PFSK-1 (cell line): ENCODE data around the gene KCTD16.

Source experiments
- FOXP2 ChIP-seq: optimal IDR thresholded peaks from 2 replicates; pipeline ENCODE3; 2011; ENCODE audit warnings: borderline replicate concordance, control low read depth, inconsistent platforms; ENCODE audit not compliant: insufficient read depth; ENCODE audit errors: extremely low read length, extremely low read depth
- POLR2AphosphoS5 ChIP-seq: IDR thresholded peaks from 2 replicates; pipeline ENCODE4 v1.6.1; 2012; ENCODE audit warnings: low read depth, mild to moderate bottlenecking, control low read depth, low read length, moderate library complexity
- SIN3A ChIP-seq: IDR thresholded peaks from 2 replicates; pipeline ENCODE4 v1.6.1; 2012; ENCODE audit warnings: mild to moderate bottlenecking, low read length, moderate library complexity, borderline replicate concordance; ENCODE audit not compliant: insufficient read depth
- TAF1 ChIP-seq: IDR thresholded peaks from 2 replicates; pipeline ENCODE4 v1.6.1; 2012; ENCODE audit warnings: low read length, control low read depth, borderline replicate concordance; ENCODE audit not compliant: insufficient read depth
- TF ChIP-seq, protein P1 (sequence below), 2 experiments: IDR thresholded peaks; 2 replicates each; pipeline versions ENCODE4 v1.6.1 to v1.8.0; 2011 to 2012; ENCODE audit warnings: low read depth in 2 of 2, low read length in 2 of 2, control low read depth in 1 of 2, inconsistent platforms in 1 of 2, mild to moderate bottlenecking in 1 of 2, moderate library complexity in 1 of 2; ENCODE audit not compliant: insufficient read depth in 1 of 2

KCTD16 gene

GRCh38 chr5:144289277-144289676, 118.6 kb downstream of the KCTD16 start:
- TF ChIP-seq FOXP2 (no peak), SIN3A (no peak), TAF1 (no peak), POLR2AphosphoS5 (no peak)
- TF ChIP-seq, protein P1, sequence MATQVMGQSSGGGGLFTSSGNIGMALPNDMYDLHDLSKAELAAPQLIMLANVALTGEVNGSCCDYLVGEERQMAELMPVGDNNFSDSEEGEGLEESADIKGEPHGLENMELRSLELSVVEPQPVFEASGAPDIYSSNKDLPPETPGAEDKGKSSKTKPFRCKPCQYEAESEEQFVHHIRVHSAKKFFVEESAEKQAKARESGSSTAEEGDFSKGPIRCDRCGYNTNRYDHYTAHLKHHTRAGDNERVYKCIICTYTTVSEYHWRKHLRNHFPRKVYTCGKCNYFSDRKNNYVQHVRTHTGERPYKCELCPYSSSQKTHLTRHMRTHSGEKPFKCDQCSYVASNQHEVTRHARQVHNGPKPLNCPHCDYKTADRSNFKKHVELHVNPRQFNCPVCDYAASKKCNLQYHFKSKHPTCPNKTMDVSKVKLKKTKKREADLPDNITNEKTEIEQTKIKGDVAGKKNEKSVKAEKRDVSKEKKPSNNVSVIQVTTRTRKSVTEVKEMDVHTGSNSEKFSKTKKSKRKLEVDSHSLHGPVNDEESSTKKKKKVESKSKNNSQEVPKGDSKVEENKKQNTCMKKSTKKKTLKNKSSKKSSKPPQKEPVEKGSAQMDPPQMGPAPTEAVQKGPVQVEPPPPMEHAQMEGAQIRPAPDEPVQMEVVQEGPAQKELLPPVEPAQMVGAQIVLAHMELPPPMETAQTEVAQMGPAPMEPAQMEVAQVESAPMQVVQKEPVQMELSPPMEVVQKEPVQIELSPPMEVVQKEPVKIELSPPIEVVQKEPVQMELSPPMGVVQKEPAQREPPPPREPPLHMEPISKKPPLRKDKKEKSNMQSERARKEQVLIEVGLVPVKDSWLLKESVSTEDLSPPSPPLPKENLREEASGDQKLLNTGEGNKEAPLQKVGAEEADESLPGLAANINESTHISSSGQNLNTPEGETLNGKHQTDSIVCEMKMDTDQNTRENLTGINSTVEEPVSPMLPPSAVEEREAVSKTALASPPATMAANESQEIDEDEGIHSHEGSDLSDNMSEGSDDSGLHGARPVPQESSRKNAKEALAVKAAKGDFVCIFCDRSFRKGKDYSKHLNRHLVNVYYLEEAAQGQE (IDR thresholded peaks at IDR 0.05; ENCODE audit: insufficient read depth in 1 of 2, low read depth in 2 of 2, low read length in 2 of 2): no peak

DNA sequence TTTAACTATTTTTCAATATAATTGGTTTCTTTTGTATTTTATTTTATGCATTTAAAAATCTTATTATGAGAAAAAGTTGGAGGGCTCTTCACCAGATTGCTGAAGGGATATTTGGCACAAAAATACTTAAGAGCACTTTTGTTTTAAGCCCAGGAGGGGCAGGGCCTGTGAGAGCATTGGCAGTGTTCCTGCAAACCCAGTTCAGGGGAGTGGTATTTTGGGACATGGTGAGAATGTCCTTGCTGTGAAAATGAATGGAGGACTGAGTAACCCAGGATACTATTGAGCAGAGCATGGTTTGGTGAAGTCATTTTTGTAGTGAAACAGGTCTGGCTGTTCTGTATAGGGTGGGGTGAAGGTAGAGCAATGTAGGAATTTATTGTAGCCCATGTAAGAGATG, 121.4 kb downstream of the KCTD16 start:
- TF ChIP-seq FOXP2 (no peak), TAF1 (no peak), SIN3A (no peak), POLR2AphosphoS5 (no peak)
- TF ChIP-seq, protein P1 (IDR thresholded peaks at IDR 0.05; ENCODE audit: insufficient read depth in 1 of 2, low read depth in 2 of 2, low read length in 2 of 2): no peak

- TF ChIP-seq TAF1 (no peak), POLR2AphosphoS5 (no peak), SIN3A (no peak), FOXP2 (no peak)
- TF ChIP-seq, protein P1 (IDR thresholded peaks at IDR 0.05; ENCODE audit: insufficient read depth in 1 of 2, low read depth in 2 of 2, low read length in 2 of 2): no peak
These were observed 124.6 kb downstream of the KCTD16 start for GRCh38 chr5:144295284-144295683.

DNA sequence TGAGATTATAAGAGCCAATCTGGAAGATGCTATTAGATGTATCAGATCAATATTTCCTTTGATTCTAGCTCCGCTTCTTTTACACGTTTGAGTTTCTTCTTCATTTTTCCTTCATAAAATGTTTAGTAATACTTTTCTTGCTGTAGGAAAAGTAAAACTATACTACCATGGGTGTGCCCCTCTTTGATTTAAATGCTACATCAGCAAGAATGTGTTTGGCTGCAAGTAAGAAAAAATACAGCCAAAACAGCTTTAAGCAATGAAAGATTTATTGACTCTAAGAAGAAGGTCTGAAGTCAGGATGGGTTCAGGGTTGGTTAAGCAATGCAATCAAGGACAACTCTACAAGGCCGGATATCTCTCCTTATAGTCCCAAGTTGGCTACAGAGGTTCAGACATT, 126.4 kb downstream of the KCTD16 start:
- TF ChIP-seq FOXP2: no peak
- no peak for TF ChIP-seq SIN3A
- TF ChIP-seq TAF1: no peak
- TF ChIP-seq, protein P1 (IDR thresholded peaks at IDR 0.05; ENCODE audit: insufficient read depth in 1 of 2, low read depth in 2 of 2, low read length in 2 of 2): no peak
- TF ChIP-seq POLR2AphosphoS5: no peak

DNA sequence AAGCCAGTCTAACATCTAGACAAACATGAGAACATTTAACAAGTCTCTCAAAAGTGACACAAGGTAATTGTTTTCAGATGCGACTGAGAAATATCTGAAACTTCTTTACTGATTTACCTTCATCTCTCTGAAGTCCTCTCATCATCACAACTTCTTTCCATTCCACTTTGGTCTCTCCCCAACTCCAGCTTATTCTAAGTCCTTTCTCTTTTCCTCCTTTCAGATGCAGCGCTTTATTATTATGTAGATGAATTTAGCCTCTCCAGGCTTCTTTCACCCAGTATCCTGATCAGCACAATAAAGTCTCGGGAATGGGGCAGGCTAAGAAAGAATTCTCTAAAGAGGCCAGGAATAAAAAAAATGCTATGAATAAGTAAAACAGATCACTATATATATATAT, 128.0 kb downstream of the KCTD16 start:
- TF ChIP-seq POLR2AphosphoS5 (no peak), FOXP2 (no peak), SIN3A (no peak), TAF1 (no peak)
- TF ChIP-seq, protein P1 (IDR thresholded peaks at IDR 0.05; ENCODE audit: insufficient read depth in 1 of 2, low read depth in 2 of 2, low read length in 2 of 2): no peak
